GM19099 (cell line): ENCODE data around the gene RCL1.

Source experiments
- POLR2A ChIP-seq: IDR thresholded peaks from 3 replicates; pipeline ENCODE4 v1.6.1; 2011; ENCODE audit warnings: low read depth; ENCODE audit not compliant: insufficient read length; ENCODE audit errors: extremely low read depth

RCL1 gene

GRCh38 chr9:4866239-4866969 is 73.7 kb downstream of the RCL1 start:
- no peak for TF ChIP-seq POLR2A

GRCh38 chr9:4873066-4873465 is 80.3 kb downstream of the RCL1 start:
- no peak for TF ChIP-seq POLR2A

DNA sequence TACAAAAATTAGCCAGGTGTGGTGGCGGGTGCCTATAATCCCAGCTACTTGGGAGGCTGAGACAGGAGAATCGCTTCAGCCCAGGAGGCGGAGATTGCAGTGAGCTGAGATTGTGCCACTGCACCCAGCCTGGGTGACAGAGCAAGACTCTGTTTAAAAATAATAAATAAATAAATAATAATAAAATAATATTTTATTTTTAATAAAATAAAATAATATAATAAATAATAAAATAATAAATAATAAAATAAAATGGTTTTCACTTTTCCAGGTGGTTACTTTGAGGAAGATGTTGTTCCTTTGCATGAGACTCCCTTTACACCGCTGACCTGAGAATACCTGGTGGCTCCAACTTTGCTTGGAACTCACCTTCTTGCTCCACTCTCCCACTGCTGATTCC is 82.8 kb downstream of the RCL1 start:
- no peak for TF ChIP-seq POLR2A

- no peak for TF ChIP-seq POLR2A
Observed at GRCh38 chr9:4879115-4879558, 86.4 kb downstream of the RCL1 start.

DNA sequence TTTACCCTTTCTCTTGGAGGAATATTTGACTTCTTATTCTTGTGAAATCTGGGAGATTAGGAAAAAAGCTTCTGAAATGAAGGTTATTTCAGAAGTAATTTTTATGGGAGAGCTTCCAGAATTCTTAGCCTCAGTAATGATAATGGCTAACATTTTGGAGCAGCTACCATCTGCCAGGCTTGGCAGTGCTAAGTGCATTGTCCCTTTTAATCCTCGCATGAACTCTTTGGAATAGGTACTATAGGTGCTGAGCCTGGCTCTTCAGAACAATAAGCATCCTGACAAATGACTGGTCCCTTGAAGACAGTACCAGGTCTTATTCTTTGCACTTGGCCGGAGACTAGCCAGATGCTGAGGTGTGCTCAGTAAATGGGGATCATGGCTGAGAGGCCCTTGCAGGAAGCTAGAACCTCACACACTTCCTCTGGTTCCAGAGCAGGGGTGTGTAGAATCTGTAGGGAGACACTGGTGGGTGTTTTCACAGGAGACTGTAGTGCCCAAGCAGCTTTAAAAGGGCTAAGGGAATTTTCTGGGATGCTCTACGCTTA is 90.7 kb downstream of the RCL1 start:
- TF ChIP-seq POLR2A, result no peak

GRCh38 chr9:4886698-4887097 is 94.0 kb downstream of the RCL1 start:
- no peak for TF ChIP-seq POLR2A

GRCh38 chr9:4887556-4887955 is 94.8 kb downstream of the RCL1 start:
- no peak for TF ChIP-seq POLR2A

DNA sequence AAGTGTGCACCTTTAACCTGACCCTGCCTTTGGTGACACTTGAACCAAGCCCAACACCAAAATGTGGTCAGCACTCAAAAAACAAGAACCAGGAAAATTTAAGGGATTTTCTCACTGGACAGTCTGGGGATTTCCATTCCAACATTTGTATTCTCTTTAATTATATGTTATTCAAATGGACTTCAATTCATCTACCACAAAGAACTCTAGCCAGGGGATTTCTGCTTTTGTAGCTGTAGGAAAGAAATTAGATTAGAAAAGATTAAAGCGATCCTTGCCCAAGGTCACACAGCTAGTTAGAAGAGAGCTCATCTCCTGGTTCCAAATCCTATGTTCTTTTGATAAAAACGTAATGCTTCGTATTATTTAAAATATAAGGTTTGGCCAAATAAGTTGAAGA is 97.5 kb downstream of the RCL1 start:
- no peak for TF ChIP-seq POLR2A

DNA sequence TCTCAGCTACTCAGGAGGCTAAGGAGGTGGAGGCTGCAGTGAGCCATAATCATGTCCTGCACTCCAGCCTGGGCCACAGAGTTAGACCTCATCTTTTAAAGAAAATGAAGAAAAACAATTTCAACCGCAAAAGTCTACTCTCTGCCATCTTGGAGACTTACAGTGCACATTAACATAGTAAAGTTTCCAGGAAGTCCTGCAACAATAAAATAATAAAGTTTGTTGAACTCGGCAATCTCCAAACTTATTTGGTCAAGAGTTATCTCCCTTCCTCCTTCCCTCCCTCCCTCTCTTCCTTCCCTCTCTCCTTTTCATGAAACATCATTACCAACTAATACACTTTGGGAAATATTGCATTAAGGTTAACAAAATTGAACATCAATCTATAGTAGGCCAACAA is 98.2 kb downstream of the RCL1 start:
- no peak for TF ChIP-seq POLR2A

DNA sequence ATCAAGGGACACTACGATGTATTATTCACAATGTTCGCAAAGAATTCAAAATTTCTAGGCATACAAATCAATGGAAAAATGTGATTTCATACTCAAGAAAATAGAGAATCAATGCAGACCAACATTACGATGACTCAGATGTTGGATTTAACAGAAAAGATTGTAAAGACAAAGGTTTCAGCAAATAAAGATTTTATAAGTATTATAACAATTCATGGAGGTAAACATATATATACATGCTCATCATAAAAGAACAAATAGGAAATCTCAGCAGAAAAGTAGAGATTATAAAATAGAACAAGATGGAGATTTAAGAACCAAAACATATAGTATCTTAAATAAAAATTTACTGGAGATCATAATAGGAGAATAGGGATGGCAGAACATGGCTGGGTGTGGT is 98.9 kb downstream of the RCL1 start:
- TF ChIP-seq POLR2A, result no peak

- TF ChIP-seq POLR2A, result no peak
Observed at GRCh38 chr9:4892501-4893194, 99.9 kb downstream of the RCL1 start.

DNA sequence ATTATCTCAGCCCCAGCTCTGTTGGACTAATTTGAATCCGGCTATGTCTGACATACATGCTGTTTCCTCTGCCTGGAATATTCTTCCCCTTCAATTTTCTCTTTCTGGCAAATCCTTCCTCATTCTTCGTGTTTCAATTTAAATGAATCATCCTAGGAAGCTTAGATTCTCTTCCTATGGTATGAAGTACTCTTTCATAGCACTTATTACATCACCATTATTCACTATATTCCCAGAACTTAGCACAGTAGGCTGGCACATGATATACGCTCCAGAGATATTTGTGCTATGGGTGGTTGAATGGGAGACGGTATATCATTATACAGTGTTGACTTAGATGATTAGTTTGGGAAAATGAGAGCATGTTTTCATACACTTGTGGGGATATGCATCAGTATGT is 101.3 kb downstream of the RCL1 start:
- no peak for TF ChIP-seq POLR2A

GRCh38 chr9:4902135-4902475 is 109.4 kb downstream of the RCL1 start:
- no peak for TF ChIP-seq POLR2A

DNA sequence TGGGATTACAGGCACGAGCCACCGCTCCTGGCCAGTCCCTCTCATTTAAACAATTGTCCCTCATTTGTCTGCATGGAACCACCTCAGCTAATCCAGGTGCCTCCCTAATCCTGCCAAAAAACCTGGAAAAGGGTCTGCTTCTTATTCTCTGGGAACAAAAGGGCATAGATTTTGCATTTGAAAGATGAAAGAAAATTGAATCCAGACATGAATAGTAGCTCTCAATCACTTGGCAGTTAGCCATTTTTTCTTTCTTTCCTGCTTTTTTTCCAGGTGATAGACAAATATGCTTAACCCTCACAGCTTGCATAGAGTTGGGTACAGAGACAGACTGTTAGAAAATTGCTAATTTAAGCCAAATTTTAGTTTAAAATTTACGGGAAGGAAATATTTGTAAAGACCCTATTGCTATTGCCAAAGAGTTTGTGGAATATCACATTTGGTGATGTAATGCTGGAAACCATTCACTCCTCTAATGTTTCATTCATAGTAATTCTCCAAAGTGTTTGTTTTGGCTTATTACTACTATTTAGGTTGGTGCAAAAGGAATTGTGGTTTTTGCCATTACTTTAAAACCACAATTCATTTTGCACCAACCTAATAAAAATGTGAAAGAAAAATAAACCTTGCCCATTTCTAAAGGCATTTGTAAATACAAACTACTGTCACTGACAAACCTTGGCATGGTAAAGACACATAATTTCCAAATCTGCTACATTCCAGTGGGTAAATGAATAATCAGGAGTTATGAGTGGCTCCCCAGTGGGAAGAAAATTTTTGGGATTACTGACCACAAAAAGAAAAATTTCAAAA is 111.8 kb downstream of the RCL1 start:
- no peak for TF ChIP-seq POLR2A

DNA sequence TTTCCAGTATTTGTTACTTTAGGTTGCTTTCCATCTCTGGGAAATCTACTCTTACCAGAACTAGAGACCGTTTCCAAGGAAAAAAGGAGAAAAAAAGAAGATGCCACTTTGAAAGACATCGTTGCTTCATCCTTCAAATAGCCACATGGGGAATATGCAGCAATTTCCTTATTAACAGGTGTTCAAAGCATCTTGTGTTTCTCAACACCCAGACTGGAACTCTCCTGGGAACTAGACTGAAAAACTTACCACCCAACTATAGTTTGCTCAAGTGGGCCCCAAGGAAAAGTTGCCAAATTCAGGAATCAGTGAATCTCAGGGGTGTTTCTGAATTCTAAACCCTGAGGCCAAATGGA is 112.4 kb downstream of the RCL1 start:
- TF ChIP-seq POLR2A, result no peak
